HG02943 (cell line): ENCODE data around the gene LEUTX.

ENCODE experiments used
- ATAC-seq: cut with Tn5 transposase; IDR thresholded peaks from one replicate; pipeline ENCODE4 v1.9.1; 2021; ENCODE audit warnings: mild to moderate bottlenecking, low read depth, moderate library complexity; ENCODE audit not compliant: unreplicated experiment

Gene LEUTX

DNA sequence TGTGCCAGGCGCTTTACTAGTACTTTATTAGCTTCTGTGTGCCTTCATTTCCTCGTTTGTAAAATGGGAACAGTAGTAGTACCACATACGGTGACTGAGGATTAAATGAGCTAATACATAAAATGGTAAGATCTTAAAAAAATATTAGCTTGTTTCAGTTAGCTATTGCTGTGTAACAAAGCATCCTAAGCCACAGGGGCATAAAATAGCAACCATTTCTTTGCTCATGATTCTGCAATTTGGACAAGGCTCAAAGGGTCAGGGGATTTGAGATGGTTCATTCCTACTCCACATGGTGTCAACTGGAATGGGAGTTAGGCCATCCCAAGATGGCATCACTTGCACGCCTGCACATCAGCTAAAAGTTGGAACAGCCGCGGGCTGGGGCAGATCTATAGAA lies 42.0 kb downstream of the LEUTX start:
- no peak for ATAC-seq

DNA sequence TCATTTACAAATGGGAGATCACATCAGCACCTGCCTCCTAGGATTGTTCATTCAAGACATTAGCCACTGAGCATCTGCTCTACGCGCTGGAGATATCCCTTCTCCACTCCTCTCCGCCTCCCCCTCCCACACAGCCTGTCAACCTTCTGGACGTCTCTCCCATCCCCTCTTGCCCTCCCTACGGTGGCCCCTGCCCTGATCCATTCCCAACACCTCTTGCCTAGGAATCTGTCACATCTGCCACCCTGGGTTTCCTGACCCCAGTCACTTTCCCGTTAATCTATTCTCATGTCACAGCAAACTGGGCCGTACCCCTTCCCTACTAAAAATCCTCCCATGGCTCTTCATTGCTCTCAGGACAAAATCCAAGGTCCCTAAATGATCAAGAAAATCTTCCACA lies 45.0 kb downstream of the LEUTX start:
- ATAC-seq = no peak

DNA sequence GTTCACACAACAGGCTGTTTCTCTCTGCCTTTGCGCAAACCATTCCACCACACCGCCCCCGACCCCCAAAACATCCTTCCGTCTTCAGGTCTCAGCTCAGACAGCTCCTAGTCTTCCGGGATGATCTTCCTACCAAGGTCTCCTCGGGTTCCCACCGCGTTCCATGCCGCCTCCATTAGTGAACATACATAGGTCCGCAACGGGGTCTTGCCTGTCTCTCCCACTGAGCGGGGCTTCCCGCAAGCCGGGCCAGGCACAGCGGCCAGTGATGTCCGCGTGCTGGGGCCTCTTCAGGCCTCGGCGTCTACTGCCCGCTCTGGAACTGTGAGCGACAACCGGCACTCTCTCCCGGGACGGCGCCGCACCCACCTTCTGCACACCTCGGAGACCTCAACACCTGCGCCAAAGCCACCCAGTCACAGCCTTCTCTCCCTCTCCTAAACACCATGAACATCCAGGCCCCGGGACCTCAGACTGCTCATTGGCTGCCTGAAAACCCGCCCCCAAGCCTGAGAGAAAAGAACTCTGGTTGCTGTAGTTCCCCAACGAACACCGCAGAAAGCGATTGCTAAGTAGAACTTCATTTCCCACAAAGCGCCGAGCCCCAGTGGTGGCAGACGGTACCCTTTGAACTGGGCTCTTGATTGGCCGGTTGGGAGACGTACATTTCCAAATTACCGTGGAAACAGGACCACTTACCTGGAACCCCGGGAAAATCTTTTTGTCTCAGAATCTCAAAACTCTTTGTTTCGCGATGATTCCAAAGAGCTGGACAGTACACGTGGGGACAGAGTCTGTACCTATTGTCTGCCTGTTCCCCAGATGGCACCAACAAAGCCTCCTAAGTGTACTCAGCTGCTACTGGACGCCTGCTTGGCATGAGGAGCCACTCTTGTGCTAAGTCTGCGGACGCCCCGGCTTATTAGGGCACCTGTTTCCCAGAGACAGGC lies 45.8 kb downstream of the LEUTX start:
- peak; percentile 69 for ATAC-seq

DNA sequence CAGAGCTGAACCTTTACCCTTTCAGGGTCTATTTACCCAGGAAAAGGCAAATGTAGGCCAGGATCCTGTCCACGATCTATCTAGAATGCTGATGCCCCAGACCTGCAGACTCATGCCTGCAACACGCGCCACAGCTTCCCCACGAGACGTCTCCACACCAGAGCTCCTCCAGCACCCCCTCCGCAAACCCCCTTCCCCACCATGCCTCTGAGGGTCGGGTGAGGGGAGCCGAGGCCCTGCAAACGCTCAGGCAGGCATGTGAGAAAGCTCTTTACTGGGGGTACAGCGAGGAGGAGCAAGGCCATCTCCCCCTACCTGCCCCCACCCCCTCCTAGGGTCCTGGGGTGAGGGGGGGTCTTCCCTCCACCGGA lies 46.4 kb downstream of the LEUTX start:
- ATAC-seq = no peak

DNA sequence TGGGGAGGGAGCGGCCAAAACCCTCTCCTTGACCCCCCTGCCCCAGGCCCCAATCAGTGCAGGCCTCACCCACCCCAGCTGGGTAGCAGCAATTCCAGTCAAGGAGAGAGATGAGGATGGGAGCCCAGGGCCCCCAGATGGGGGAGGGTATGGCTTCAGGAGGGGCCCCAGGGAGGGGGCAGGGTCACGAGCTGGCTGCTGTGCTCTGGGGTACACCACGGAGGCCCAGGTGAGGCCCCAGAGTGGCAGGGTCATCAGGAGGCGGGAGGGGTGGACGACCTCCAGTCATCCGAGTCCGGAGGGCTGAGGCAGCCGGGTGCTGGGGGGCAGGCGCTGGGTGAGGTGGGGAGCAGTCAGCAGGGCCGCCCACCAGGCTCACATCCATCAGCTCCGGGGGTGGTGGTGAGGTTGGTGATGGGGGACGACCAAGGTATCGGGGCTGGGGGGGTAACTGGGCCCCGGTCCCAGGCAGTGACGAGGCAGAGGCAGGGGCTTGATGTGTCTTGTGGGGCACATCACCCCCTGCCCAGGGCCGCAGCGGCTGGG lies 47.0 kb downstream of the LEUTX start:
- no peak for ATAC-seq

DNA sequence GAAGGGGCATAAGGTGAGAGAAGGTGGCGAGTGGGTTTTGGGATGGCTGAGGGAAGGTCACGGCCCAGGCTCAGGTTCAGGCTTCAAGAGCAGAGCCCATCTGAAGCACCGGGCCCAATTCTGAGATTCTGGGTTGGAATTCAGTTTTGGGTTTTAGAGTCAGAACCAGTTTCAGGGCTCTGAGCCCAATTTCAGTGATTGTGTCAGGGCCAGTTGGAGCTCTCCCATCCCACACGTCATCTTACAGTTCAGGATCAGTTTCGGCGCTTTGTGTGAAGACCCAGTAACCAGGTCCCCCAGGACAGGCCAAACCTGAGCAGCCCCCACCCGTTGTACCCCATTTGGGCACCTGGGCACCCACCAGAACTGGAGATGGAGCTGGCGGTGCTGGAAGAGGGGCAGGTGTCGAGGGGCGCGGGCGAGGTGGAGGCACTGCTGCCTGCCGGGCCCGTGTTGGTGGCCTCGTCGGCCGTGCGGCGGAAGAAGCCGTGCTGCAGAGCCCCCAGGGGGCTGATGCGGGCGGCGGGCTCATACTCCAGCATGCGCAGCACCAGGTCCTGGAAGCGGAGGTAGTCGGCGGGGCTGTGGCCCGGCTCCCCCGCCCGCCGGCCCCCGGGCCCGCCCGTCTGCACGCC lies 47.8 kb downstream of the LEUTX start:
- ATAC-seq = no peak

DNA sequence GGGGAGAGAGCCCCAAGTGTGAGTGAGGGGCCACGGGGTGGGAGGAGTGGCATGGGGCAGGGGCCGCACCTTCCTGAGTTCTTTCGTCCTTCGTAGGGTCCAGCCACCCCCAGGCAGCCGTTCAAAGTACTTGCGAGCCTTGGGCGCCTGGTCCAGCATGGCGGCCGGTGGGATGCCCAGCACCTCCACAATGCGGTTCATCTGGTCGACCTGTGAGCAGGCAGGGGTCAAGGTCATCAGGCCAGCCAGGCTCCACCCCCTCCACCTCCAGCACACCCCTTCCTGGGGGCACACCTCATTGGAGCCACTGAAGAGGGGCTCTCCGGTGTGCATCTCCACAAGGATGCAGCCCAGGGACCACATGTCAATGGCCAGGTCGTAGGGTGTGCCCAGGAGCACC lies 48.6 kb downstream of the LEUTX start:
- ATAC-seq = no peak

DNA sequence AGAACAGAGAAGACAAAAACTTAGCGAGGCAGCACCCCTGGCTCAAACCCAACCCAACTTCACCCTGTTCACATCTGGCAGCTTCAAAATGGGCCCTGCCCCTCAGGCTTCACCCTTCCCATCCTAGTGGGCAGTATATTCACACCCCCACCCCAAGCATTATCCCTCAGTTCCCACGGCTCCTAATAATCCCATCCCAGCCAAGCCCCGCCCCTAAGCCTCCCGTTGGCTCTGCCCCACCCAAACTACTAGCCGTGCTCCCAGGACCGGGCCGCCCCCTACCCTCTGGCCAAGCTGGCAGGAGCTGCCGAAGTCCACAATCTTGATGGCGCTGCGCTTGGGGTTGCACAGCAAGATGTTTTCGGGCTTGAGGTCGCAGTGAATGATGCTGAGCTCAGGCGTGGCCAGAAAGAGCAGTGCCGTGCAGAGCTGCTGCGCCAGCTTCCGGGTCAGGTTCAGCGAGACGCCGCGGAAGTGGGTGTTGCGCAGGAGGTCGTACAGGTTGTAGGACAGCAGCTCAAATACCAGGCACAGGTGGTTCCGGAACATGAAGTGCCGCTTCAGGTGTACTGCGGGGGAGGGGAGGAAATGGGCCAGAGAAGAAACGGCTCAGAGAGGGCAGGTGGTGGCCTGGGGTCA lies 49.5 kb downstream of the LEUTX start:
- ATAC-seq = no peak

DNA sequence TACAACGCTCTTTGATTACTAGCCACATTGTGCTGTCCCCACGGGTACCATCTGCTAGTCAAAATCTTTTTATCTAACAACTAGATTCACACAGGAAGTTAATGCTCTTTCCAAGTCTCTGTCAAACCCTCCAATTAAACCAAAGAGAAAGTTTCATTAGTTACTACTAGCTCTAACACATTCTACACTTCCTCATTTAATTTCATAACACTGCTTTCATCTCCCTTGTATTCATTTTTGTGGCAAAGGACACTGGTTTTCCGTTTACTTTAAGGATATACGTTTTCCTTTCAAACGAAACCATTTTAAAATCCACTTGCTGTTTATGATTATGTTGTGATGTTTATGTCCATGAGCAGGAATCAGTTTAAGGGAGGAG lies 50.0 kb downstream of the LEUTX start:
- ATAC-seq = no peak

DNA sequence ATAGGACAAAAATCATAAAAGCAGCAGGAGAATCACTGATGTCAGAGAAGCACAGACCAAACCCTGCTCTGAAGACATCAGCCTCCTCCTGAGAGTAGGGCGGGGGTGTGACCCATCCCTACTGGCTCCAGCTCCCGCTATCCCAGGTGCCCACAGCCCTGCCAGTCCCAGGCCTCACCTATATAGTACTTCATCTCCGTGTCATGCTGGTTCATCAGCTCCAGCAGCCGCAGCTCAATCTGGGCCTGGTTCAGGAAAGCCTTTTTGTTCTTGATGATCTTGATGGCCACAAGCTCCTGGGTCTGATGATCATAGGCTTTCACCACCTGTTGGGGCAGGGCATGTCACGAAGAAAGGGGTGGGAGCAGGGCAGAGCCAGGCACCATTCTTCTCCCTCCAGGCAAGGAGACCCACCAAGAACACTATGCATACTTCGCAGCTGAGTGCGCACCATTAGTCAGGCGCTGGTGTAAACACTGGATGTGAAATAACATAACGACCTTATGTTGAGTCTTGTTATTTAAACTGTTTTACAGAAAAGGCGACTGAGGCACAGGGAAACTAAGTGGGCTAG lies 51.1 kb downstream of the LEUTX start:
- ATAC-seq = no peak

DNA sequence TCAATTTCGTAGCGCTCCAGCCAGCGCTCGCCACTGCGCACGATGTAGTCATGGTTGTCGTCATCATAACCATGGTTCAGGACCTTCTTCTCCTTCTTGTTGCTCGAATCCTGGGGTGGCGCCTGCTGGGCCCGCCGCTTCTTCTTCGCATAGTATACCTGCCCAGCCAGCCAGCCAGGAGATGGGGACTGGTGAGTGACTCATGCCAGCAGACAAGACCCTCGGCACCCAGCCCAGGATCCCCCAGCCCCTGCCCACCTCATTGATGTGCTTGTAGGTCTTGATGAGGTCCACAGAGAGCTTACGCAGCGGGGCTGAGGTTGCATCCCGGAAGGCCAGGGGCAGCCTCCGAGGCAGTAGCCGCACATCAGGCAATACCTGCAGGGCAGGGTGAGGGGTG lies 51.8 kb downstream of the LEUTX start:
- ATAC-seq = no peak

DNA sequence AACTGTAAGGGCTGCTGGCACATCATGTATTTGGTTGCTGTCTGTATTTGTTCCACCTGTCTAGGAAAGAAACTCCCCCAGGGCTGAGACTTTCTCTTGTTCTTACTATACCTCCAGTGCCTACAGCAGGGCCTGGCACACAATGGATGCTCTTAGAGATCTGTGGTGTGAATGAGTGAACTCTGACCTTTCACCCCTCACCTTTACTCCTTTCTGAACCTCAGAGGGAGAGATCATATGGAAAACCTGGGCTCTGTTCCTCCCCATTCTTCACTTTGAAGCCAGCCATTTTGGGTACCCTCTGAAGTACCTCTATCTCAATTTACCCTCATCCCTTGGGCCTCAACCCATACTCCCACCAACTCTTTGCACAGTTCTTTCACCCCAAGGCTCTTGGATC lies 52.2 kb downstream of the LEUTX start:
- no peak for ATAC-seq

DNA sequence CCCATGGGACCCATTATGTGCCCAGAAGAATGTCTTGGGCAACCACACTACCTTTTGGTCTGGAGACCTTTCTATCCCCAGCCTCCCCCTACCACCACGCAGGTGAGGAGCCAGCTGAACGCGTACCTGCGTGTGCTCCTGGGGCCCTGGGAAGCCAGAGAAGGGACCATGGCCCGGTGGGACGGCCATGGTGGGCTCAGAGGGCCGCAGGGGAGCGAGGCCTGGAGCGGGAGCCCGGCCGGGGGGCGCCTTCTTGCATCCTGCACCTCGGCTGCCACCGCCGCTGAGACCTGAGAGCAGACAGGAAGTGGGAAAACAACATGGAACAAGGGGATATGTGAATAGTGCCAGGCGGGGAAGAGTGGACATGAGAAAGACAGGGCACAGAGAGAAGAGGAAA lies 53.0 kb downstream of the LEUTX start:
- ATAC-seq = no peak

DNA sequence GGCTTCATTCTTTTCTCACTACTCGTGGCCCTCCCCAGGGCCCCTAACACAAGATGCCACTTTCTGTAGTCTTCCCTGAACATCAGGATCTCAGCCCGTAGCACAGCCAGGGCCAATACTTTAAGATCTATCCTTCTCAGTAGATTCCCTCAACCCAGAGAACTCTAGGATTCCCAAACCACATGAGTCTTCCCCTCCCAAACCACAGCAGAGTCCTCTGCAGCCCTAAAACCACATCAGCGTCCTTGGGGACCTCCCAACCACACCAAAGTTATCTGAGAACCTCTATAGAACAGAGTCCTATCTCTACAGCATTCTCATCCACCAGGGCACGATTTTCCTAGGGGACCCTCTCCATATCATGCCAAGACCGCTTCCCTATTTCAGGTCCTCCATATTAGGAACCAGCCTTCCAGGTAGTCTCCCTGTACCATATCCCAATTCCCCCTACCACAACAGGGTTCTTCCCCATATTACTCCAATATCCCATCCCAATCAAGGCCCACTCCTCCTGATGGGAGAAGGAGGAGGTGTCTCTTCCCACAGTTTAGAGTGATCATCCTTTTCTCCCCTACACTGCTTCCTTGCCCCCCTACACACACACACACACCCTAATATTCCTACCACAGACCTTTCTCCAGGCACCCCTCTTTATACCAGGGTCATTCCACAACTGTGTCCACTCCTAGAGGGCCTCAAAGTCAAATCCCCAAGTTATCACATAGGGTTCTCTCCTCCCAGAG lies 53.9 kb downstream of the LEUTX start:
- no peak for ATAC-seq

DNA sequence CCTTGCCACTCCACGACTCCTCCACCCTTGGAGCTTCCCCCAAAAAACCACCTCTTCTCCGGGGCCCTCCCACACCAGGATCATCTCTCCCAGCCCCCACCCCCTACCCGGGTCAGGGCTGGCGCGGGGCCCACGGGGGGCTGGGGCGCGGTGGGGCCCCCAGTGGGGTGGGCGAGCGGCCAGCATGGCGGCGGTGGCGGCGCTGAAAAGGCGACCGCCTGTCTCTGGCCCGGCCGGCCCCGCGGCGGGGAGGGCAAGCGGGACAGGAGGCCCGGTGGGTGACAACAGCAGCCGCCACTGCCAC lies 54.5 kb downstream of the LEUTX start:
- no peak for ATAC-seq

DNA sequence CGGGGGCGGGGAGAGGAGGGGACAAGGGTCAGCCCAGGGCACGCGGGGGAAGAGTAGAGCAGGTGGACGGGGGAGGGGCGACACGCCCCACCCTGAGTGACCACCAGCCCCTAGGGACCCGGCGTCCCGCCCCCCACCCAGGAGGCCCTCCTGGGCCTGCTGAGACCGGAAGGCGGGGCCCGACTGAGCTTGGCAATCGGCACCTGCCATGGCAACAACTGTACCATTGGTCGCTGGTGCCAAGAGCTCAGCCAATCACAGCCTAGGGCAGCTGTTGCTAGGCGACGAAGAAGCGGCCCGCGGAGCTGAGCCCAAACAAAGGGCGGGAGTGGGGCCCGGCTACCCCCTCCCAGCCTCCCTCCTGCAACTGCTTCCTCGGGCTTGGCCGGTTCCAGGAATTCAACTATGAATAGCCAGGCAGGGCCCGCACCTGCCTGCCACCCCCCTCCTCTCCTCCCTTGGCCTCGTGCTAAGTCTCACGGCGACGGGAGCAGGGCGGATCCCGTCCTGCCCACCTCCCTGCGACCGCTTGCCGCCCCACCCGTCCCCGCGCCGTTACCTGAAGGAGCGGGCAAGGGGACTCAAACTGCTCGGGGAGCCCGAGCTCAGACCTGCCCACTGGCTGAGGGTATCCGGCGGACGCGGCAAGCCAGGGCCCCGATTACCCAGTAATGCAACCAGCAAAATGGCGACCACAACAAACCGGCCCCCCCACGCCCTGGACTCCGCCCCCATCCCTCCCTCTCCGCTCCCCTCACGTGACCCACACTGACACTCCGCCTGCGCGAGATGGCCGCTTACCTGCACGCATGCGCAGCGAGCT lies 55.0 kb downstream of the LEUTX start, which contains the start of gene DYRK1B:
Gene DYRK1B, minus strand, starts transcription at position 699 of the 823 bp plus-strand sequence. CDS start 2,295 bp downstream, outside the sequence.
- peak; percentile 77 for ATAC-seq

DNA sequence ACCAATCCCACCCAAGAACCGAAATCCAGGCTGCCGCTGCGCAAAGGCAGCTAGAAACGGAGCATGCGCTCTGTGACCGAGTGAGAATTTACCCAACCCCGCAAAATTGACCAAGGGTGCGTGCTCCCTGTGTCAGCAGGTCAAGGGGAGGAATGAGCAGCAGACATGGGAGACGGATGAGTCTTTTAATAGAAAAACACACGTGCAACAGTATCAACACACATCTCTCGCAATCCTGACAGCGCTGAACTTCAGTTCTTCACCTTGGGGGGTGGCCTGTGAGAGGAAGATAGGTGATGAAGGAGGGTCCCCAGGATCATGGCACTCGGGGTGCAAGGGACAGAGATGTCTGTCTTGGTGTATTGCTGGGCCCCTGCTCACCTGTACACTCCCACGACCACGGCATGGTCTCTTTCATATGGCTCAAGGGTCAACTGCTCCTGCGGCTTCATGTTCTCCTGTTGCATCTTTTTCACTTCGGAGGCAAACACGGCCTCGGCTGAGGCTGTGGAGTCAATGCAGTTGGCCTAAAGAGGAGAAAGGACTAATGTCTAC lies 55.7 kb downstream of the LEUTX start:
- no peak for ATAC-seq
